CD4-positive, alpha-beta memory T cell (primary cell): ENCODE data around the gene TIGD7. TPM values are rescaled to one million over a fixed set of nuclear protein-coding genes. Genes with fewer than 3 reads are reported as not detected.

Experiments used
- polyA plus RNA-seq, 2 donors: library from polyadenylated mRNA; unstranded; fragments of 300-500 nt; fragmentation: Illumina TruSeq; gene quantifications; one replicate each; pipeline ENCODE4 v1.2.3, GENCODE V29; 2021
- total RNA-seq, 2 experiments: library from RNA; stranded (reverse); gene quantifications; one replicate each; pipeline ENCODE4 v1.2.3, GENCODE V29; 2021

TIGD7 gene
- total and polyA plus RNA-seq, 4 experiments from 2014 or later = 3.2 to 19.0 (median 8.8) TPM

Other genes starting within 250 kb of the TIGD7 start
- 100 to 1,000 TPM; 752 to 810 TPM for gene IL32, start 239.8 kb downstream of the TIGD7 start, total RNA-seq
- gene IL32, start 239.8 kb downstream of the TIGD7 start, polyA plus RNA-seq = 1,000 to 10,000 TPM; 3,111 to 3,174 TPM
- under 1 TPM in 1 of 2 experiments, not detected in 1; 0.15 TPM for gene ZSCAN10, start 206.1 kb downstream of the TIGD7 start, total RNA-seq
- gene ZSCAN10, start 206.1 kb downstream of the TIGD7 start, polyA plus RNA-seq = not detected
- not detected for gene ZNF205, start 192.8 kb downstream of the TIGD7 start, total RNA-seq
- under 1 TPM in 1 of 2 donors, not detected in 1; 0.20 TPM for gene ZNF205, start 192.8 kb downstream of the TIGD7 start, polyA plus RNA-seq
- gene ZNF213, start 170.4 kb downstream of the TIGD7 start, total RNA-seq = 10 to 100 TPM; 14.1 to 14.5 TPM
- 1 to 10 TPM in 1 of 2 donors, under 1 TPM in 1; 0.67 to 3.2 TPM for gene ZNF213, start 170.4 kb downstream of the TIGD7 start, polyA plus RNA-seq
- under 1 TPM; 0.49 to 0.97 TPM for gene OR1F1, start 117.2 kb downstream of the TIGD7 start, total RNA-seq
- gene OR1F1, start 117.2 kb downstream of the TIGD7 start, polyA plus RNA-seq = not detected
- gene ZNF200, start 70.3 kb downstream of the TIGD7 start, total RNA-seq = 10 to 100 TPM; 27.7 to 29.2 TPM
- gene ZNF200, start 70.3 kb downstream of the TIGD7 start, polyA plus RNA-seq = 10 to 100 TPM in 1 of 2 donors, 1 to 10 TPM in 1; 6.7 to 11.6 TPM
- under 1 TPM; 0.35 to 0.42 TPM for gene MEFV, start 48.8 kb downstream of the TIGD7 start, total RNA-seq
- under 1 TPM in 1 of 2 donors, not detected in 1; 0.05 TPM for gene MEFV, start 48.8 kb downstream of the TIGD7 start, polyA plus RNA-seq
- gene ZNF263, start 21.9 kb downstream of the TIGD7 start, total RNA-seq = 10 to 100 TPM; 44.0 to 45.1 TPM
- gene ZNF263, start 21.9 kb downstream of the TIGD7 start, polyA plus RNA-seq = 10 to 100 TPM; 29.3 to 37.8 TPM
- 10 to 100 TPM; 82.7 to 88.1 TPM for gene ZNF75A, start 67 bp upstream of the TIGD7 start, total RNA-seq
- gene ZNF75A, start 67 bp upstream of the TIGD7 start, polyA plus RNA-seq = 10 to 100 TPM; 10.8 to 24.5 TPM
- not detected for gene OR2C1, start 50.5 kb upstream of the TIGD7 start, total RNA-seq
- under 1 TPM; 0.13 to 0.54 TPM for gene OR2C1, start 50.5 kb upstream of the TIGD7 start, polyA plus RNA-seq
- gene ZSCAN32, start 95.6 kb upstream of the TIGD7 start, total RNA-seq = 10 to 100 TPM; 26.8 to 28.8 TPM
- gene ZSCAN32, start 95.6 kb upstream of the TIGD7 start, polyA plus RNA-seq = 10 to 100 TPM in 1 of 2 donors, 1 to 10 TPM in 1; 9.8 to 11.9 TPM
- 10 to 100 TPM; 17.9 to 18.0 TPM for gene ZNF174, start 95.8 kb upstream of the TIGD7 start, total RNA-seq
- gene ZNF174, start 95.8 kb upstream of the TIGD7 start, polyA plus RNA-seq = 10 to 100 TPM in 1 of 2 donors, 1 to 10 TPM in 1; 9.5 to 19.0 TPM
- 1 to 10 TPM; 5.3 TPM for gene ZNF597, start 138.1 kb upstream of the TIGD7 start, total RNA-seq
- gene ZNF597, start 138.1 kb upstream of the TIGD7 start, polyA plus RNA-seq = 1 to 10 TPM; 1.0 to 1.9 TPM
- gene NAA60, start 138.2 kb upstream of the TIGD7 start, total RNA-seq = 10 to 100 TPM; 58.1 to 62.9 TPM
- 10 to 100 TPM; 28.2 to 59.6 TPM for gene NAA60, start 138.2 kb upstream of the TIGD7 start, polyA plus RNA-seq
- gene C16orf90, start 190.1 kb upstream of the TIGD7 start, total RNA-seq = not detected
- not detected for gene C16orf90, start 190.1 kb upstream of the TIGD7 start, polyA plus RNA-seq
- gene CLUAP1, start 195.6 kb upstream of the TIGD7 start, total RNA-seq = 10 to 100 TPM; 24.6 to 25.4 TPM
- gene CLUAP1, start 195.6 kb upstream of the TIGD7 start, polyA plus RNA-seq = 10 to 100 TPM; 26.4 to 41.5 TPM